Hematopoietic multipotent progenitor cell treated with erythropoietin and hydrocortisone succinate and interleukin-3 and kit ligand, for 17 days (in vitro differentiated cells): ENCODE results near the gene RPUSD4.

ENCODE experiments used
- DNase-seq: peaks from one replicate; pipeline ENCODE4 v3.0.0-alpha.2; 2015; ENCODE audit warnings: low spot score

The RPUSD4 gene

GRCh38 chr11:126182787-126183445, 28.5 kb downstream of the RPUSD4 start:
- DNase-seq, result no peak

GRCh38 chr11:126181939-126182730, 29.3 kb downstream of the RPUSD4 start:
- DNase-seq, result no peak

GRCh38 chr11:126176853-126177470, 34.5 kb downstream of the RPUSD4 start:
- DNase-seq, result no peak

- no peak for DNase-seq
Measured at GRCh38 chr11:126175393-126175792, 36.1 kb downstream of the RPUSD4 start.

- no peak for DNase-seq
Measured at GRCh38 chr11:126174816-126175215, 36.6 kb downstream of the RPUSD4 start.

GRCh38 chr11:126173257-126173656, 38.2 kb downstream of the RPUSD4 start:
- no peak for DNase-seq

GRCh38 chr11:126172596-126173038, 38.8 kb downstream of the RPUSD4 start:
- DNase-seq, result no peak

GRCh38 chr11:126169291-126169690, 42.2 kb downstream of the RPUSD4 start:
- no peak for DNase-seq

- no peak for DNase-seq
Measured at GRCh38 chr11:126167488-126167887, 44.0 kb downstream of the RPUSD4 start.

GRCh38 chr11:126166413-126166812, 45.0 kb downstream of the RPUSD4 start:
- DNase-seq, result no peak

- no peak for DNase-seq
Measured at GRCh38 chr11:126165757-126166156, 45.7 kb downstream of the RPUSD4 start.

GRCh38 chr11:126165311-126165720, 46.1 kb downstream of the RPUSD4 start:
- DNase-seq, result no peak

- no peak for DNase-seq
Measured at GRCh38 chr11:126164781-126165180, 46.7 kb downstream of the RPUSD4 start.

GRCh38 chr11:126163779-126164178, 47.7 kb downstream of the RPUSD4 start:
- no peak for DNase-seq

- no peak for DNase-seq
Measured at GRCh38 chr11:126163074-126163700, 48.3 kb downstream of the RPUSD4 start.

GRCh38 chr11:126162306-126163030, 49.0 kb downstream of the RPUSD4 start:
- no peak for DNase-seq

- DNase-seq, result no peak
Measured at GRCh38 chr11:126161023-126161391, 50.4 kb downstream of the RPUSD4 start.

- DNase-seq, result no peak
Measured at GRCh38 chr11:126160345-126161022, 51.0 kb downstream of the RPUSD4 start.

GRCh38 chr11:126159719-126160344, 51.6 kb downstream of the RPUSD4 start:
- no peak for DNase-seq

GRCh38 chr11:126158054-126158791, 53.2 kb downstream of the RPUSD4 start:
- DNase-seq, result no peak
